GM23338 (cell line): ENCODE measurements around the gene DCLK1. TPM values are rescaled to one million over a fixed set of nuclear protein-coding genes. Genes with fewer than 3 reads are reported as not detected.

Source experiments
- ATAC-seq: fragments of 200-7000 bp; cut with Tn5 transposase; 3 replicates; pipeline ENCODE4 v1.9.1; 2020
- DNase-seq: peaks from one replicate; pipeline ENCODE4 v3.0.0-alpha.2; 2015; ENCODE audit warnings: low spot score
- H2AFZ ChIP-seq: fragments of 200-600 bp; sonication (generic); 2 replicates; pipeline ENCODE4 v1.8.0; 2016; ENCODE audit warnings: antibody characterized with exemption, mild to moderate bottlenecking, moderate library complexity
- H3F3A ChIP-seq: fragments of 200-600 bp; sonication (generic); replicated peaks from 2 replicates; pipeline ENCODE4 v1.8.0; 2017; ENCODE audit warnings: antibody characterized with exemption, mixed run types, low read depth
- H3K27ac ChIP-seq: fragments of 200-600 bp; sonication (generic); 2 replicates; pipeline ENCODE4 v1.6.1; 2016; ENCODE audit warnings: low read depth
- H3K27me3 ChIP-seq: fragments of 200-600 bp; sonication (generic); 2 replicates; pipeline ENCODE4 v1.8.0; 2016; ENCODE audit warnings: mild to moderate bottlenecking, mixed run types, moderate library complexity; ENCODE audit not compliant: insufficient read depth
- H3K36me3 ChIP-seq: fragments of 200-600 bp; sonication (generic); 2 replicates; pipeline ENCODE4 v1.8.0; 2016; ENCODE audit warnings: mild to moderate bottlenecking; ENCODE audit not compliant: insufficient read depth
- H3K4me1 ChIP-seq: fragments of 200-600 bp; sonication (generic); 2 replicates; pipeline ENCODE4 v1.8.0; 2016; ENCODE audit warnings: mild to moderate bottlenecking, moderate library complexity; ENCODE audit not compliant: insufficient read depth
- H3K4me2 ChIP-seq: fragments of 200-600 bp; sonication (generic); 2 replicates; pipeline ENCODE4 v1.7.1; 2017; ENCODE audit warnings: mixed run types
- H3K4me3 ChIP-seq: fragments of 200-600 bp; sonication (generic); 2 replicates; pipeline ENCODE4 v1.6.1; 2016; ENCODE audit warnings: mixed run types
- H3K79me2 ChIP-seq: fragments of 200-600 bp; sonication (generic); replicated peaks from 2 replicates; pipeline ENCODE4 v1.8.0; 2017; ENCODE audit warnings: mild to moderate bottlenecking; ENCODE audit not compliant: insufficient read depth
- H3K9me2 ChIP-seq: fragments of 200-600 bp; sonication (generic); 2 replicates; pipeline ENCODE4 v1.8.0; 2017; ENCODE audit not compliant: insufficient read depth
- H4K20me1 ChIP-seq: fragments of 200-600 bp; sonication (generic); replicated peaks from 2 replicates; pipeline ENCODE4 v1.8.0; 2017; ENCODE audit warnings: mild to moderate bottlenecking; ENCODE audit not compliant: insufficient read depth
- H3K27ac Mint-ChIP-seq: 2 replicates; pipeline ENCODE4 v1.8.0; 2020; ENCODE audit warnings: inconsistent platforms, mild to moderate bottlenecking, moderate library complexity, mixed read lengths
- H3K27me3 Mint-ChIP-seq: 3 replicates; pipeline ENCODE4 v1.8.0; 2022; ENCODE audit warnings: low read depth, mild to moderate bottlenecking, moderate library complexity, mixed read lengths, inconsistent platforms; ENCODE audit not compliant: insufficient read depth, poor library complexity
- H3K36me3 Mint-ChIP-seq: 3 replicates; pipeline ENCODE4 v1.8.0; 2021; ENCODE audit warnings: low read depth, mild to moderate bottlenecking, inconsistent platforms, moderate library complexity, mixed read lengths
- H3K4me1 Mint-ChIP-seq: 3 replicates; pipeline ENCODE4 v1.8.0; 2020; ENCODE audit warnings: mild to moderate bottlenecking, inconsistent platforms, mixed read lengths
- H3K4me3 Mint-ChIP-seq: 3 replicates; pipeline ENCODE4 v1.8.0; 2021; ENCODE audit warnings: moderate library complexity, mild to moderate bottlenecking, inconsistent platforms, mixed read lengths
- H3K9me3 Mint-ChIP-seq: 3 replicates; pipeline ENCODE4 v1.8.0; 2020; ENCODE audit warnings: moderate library complexity, mild to moderate bottlenecking, inconsistent platforms, mixed read lengths
- EZH2 ChIP-seq: fragments of 200-600 bp; sonication (generic); IDR thresholded peaks from one replicate; pipeline ENCODE4 v1.8.0; 2017; ENCODE audit warnings: antibody characterized with exemption, mild to moderate bottlenecking, low read depth; ENCODE audit not compliant: unreplicated experiment
- JUNB ChIP-seq: IDR thresholded peaks from one replicate; pipeline ENCODE4 v1.6.1; 2016; ENCODE audit warnings: antibody characterized with exemption; ENCODE audit not compliant: unreplicated experiment
- NANOG ChIP-seq: IDR thresholded peaks from 2 replicates; pipeline ENCODE4 v1.6.1; 2016; ENCODE audit warnings: antibody characterized with exemption, borderline replicate concordance
- POLR2AphosphoS5 ChIP-seq: IDR thresholded peaks from 2 replicates; pipeline ENCODE4 v1.6.1; 2016; ENCODE audit warnings: antibody characterized with exemption, low read depth
- STAT1 ChIP-seq: IDR thresholded peaks from one replicate; pipeline ENCODE4 v1.6.1; 2016; ENCODE audit warnings: antibody characterized with exemption; ENCODE audit not compliant: unreplicated experiment
- ZNF331 ChIP-seq: fragments of 250-450 bp; sonication (Bioruptor Pico); IDR thresholded peaks from 2 replicates; pipeline ENCODE4 v1.5.0; 2020; ENCODE audit warnings: low read depth, mild to moderate bottlenecking, moderate library complexity
- ZNF462 ChIP-seq: fragments of 250-450 bp; sonication (Bioruptor Pico); IDR thresholded peaks from 2 replicates; pipeline ENCODE4 v1.5.0; 2020; ENCODE audit warnings: mild to moderate bottlenecking, moderate library complexity
- polyA plus RNA-seq: library from polyadenylated mRNA; unstranded; fragments of >200 nt; fragmentation: Nextera tagmentation; extraction: Ambion mirVana; gene quantifications from 2 replicates; pipeline ENCODE4 v1.2.1, GENCODE V29; 2016
- total RNA-seq: library from RNA; depleted of rRNA; stranded (reverse); fragments of >200 nt; shearing (Covaris generic); gene quantifications from 2 replicates; pipeline ENCODE4 v1.2.3, GENCODE V29; 2014
- TF ChIP-seq, protein P1 (sequence below): IDR thresholded peaks from 2 replicates; pipeline ENCODE4 v1.6.1; 2016; ENCODE audit warnings: antibody characterized with exemption

DCLK1 gene
- total and polyA plus RNA-seq, 2 experiments from 2014 or later: 13.1 to 57.7 TPM

DNA sequence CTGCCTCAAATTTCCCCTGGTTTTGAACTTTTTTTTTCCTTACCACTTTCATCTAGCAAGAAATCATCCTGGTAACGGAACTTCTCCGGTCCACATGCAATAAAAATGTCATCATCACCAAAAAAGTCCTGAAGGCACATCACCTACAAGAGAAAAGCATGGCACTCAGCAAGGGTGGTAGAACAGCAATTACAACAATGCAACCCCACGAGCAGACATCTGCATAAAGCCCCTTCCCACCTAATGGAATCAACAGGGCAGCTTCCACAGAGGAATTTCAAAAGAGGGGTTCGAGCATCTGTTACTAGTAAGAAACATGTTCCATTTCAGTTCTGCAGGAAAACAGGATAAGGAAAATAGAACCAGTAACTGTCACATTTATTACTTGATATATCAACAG lies 183.9 kb downstream of the DCLK1 start (continued):
- TF ChIP-seq ZNF462 (CRISPR knock-in tag) (no peak), NANOG (no peak), JUNB (no peak), EZH2 (no peak), ZNF331 (CRISPR knock-in tag) (no peak), POLR2AphosphoS5 (no peak), STAT1 (no peak)
- TF ChIP-seq, protein P1, sequence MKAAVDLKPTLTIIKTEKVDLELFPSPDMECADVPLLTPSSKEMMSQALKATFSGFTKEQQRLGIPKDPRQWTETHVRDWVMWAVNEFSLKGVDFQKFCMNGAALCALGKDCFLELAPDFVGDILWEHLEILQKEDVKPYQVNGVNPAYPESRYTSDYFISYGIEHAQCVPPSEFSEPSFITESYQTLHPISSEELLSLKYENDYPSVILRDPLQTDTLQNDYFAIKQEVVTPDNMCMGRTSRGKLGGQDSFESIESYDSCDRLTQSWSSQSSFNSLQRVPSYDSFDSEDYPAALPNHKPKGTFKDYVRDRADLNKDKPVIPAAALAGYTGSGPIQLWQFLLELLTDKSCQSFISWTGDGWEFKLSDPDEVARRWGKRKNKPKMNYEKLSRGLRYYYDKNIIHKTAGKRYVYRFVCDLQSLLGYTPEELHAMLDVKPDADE: no peak

- Mint-ChIP-seq H3K4me1 (peaks cover 21% of the 10 kb centered on the region), H3K36me3 (peaks cover 9% of the 10 kb centered on the region), H3K9me3 (peaks cover 10% of the 10 kb centered on the region), H3K27ac (no peak overlapping the region), H3K27me3 (peaks cover 6% of the 10 kb centered on the region), H3K4me3 (no peak overlapping the region)
- Histone ChIP-seq H3K27ac (no peak overlapping the region), H3K4me2 (no peak overlapping the region), H3F3A (no peaks in the 10 kb centered on the region), H3K27me3 (no peaks in the 10 kb centered on the region), H3K4me3 (no peak overlapping the region), H3K9me2 (peaks cover 17% of the 10 kb centered on the region), H3K36me3 (0 out of 2 replicates have a peak, but pooled peaks cover 4% of the 10 kb centered on the region), H3K4me1 (peaks cover 25% of the 10 kb centered on the region), H3K79me2 (no peaks in the 10 kb centered on the region), H2AFZ (no peak overlapping the region), H4K20me1 (no peaks in the 10 kb centered on the region)
- ATAC-seq: no peak
- DNase-seq: no peak
- TF ChIP-seq ZNF462 (CRISPR knock-in tag): no peak
Measured at GRCh38 chr13:35945368-35945767, 185.8 kb downstream of the DCLK1 start.
